GM12891 (cell line): Measurements from ENCODE around the gene FLAD1.

Source experiments
- POLR2A ChIP-seq: IDR thresholded peaks from 2 replicates; pipeline ENCODE4 v1.6.1; 2011; ENCODE audit warnings: low read depth, low read length, control low read depth
- POLR2AphosphoS5 ChIP-seq: IDR thresholded peaks from 2 replicates; pipeline ENCODE4 v1.6.1; 2011; ENCODE audit warnings: low read depth, low read length, control low read depth
- POU2F2 ChIP-seq: IDR thresholded peaks from 2 replicates; pipeline ENCODE4 v1.6.1; 2011; ENCODE audit warnings: low read depth, mild to moderate bottlenecking, control low read depth, low read length, moderate library complexity
- SPI1 ChIP-seq: IDR thresholded peaks from 2 replicates; pipeline ENCODE4 v1.6.1; 2011; ENCODE audit warnings: low read depth, low read length, control low read depth
- TAF1 ChIP-seq: IDR thresholded peaks from 2 replicates; pipeline ENCODE4 v1.6.1; 2011; ENCODE audit warnings: low read depth, low read length, control low read depth

DNA sequence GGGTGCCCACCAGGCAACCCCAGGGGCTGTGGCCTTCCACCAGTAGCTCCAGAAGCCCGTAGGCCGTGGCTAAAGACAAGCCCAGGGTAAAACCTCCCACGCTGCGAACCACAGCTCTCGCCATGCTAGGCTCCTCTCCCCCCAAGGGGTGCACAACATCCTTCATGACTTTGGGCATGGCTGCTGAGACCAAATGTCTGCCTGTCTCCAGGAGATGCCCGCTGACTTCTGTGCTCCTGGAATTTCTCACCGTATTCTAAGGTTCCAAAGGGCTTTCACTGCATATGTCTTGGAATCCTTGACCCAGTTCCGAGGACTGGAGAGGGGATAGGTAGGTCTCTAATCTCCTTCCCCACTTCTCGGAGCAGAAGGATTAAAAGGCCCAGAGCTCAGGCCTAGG lies 50.4 kb downstream of the FLAD1 start, which contains the start of the genes DCST1 and DCST2:
- TF ChIP-seq POLR2AphosphoS5 (no peak), POLR2A (no peak), POU2F2 (no peak), SPI1 (no peak), TAF1 (no peak)
